GOT3 (cell line): ENCODE results near the gene TNNI3.
A peak's percentile ranks its signal among the peaks of the same experiment; 100 is the strongest.
"Not testable (repeated sequence)": the region's sequence is repeated elsewhere in the genome, so short reads cannot be mapped to it uniquely, and the experiment has no call there.

Source experiments
- DNase-seq: peaks from one replicate; lab custom pipeline; 2025; ENCODE audit warnings: mixed read lengths; lab: John Stamatoyannopoulos, UW

TNNI3 gene

DNA sequence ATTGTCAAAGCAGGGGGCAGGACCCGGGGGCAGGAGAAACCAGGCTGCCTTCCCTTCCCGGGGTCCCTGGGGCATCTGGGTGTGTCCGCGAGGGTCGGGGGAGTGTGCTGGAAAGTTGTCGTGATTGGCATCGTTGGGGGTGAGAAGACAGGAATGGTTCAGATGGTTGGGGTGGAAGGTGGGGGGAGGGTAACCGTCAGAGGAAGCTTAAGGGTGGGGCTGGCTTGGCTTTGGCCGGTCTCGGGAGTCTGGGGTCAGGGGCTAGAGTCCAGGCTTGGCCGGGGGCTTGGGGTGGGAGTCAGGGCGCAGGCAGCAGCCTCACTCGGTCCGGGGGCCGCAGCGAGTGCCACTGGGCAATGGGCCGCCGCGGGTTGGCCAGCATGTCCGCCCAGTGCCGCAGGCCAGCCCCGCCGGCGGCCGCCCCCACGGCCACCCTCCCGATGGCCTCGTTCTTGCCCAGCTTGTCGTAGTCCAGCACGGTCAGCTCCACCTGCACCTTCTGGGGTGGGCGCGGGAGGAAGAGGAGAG lies 15.7 kb upstream of the TNNI3 start:
- DNase-seq: no peak

DNA sequence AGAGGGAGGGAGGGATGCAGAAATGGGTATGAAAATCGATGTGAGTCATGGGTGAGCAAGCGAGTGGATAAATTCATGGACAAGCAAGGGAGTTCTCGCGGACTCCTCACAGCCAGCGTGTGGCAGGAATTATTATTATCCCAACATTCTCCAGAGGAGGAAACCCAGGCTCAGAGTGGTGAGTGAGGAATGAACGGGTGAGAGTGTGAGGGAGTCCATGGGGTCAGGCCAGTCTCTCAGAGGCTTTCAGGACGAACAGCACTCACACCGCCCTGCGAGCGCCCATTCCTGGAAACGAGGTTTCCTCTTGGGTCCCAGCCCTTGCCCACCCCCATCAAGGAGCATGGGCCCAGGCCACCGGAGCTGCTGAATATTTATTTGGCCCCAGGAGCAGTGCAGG lies 15.2 kb upstream of the TNNI3 start:
- DNase-seq: no peak

DNA sequence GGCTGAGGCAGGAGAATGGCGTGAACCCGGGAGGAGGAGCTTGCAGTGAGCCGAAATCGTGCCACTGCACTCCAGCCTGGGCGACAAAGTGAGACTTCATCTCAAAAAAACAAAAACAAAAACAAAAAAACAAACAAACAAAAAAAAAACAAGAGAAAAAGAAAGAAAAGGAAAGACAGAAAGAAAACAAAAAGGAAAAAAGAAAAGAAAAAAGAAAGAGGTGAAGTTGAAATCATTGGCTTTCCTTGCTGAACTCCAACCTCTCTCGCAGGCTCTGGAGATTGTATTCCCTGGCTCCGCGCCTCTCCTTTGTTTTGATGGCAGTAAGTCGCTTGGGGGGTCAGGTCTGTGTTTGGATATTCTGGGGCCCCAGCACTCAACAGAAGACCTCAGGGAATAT lies 14.8 kb upstream of the TNNI3 start:
- DNase-seq: not testable (repeated sequence)

DNA sequence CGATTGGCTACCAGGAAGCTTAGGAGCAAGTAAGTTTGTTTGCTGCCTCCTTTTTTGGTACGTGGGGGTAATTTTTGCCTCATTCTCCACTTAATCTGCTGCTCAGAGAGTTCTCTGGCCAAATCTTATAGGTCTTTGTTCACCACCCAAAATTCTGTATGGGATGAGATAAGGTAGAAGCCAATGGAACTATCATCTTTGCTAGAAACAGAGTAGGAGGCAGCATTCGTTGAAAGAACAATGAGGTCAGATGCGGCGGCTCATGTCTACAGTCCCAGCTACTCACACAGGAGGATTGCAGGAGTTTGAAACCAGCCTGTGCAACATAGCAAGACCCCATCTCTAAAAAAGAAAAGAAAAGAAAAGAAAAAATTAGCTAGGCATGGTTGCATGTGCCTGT lies 13.9 kb upstream of the TNNI3 start:
- DNase-seq: no peak

DNA sequence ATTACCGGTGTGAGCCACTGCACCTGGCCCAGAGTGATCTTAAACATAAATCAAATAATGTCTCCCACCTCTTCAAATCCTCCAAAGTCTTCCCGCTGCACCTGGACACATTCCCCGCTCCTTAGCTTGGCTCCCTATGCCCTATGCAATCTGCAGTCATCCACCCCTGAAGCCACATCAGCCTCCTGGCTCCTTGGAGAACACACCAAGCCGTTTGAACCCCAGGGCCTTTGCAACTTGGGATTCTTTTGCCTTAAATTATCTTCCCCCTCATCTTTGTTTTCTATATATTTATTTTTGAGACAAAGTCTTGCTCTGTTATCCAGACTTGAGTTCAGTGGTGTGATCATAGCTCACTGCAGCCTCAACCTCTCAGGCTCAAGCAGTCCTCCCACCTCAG lies 11.6 kb upstream of the TNNI3 start:
- DNase-seq: no peak

DNA sequence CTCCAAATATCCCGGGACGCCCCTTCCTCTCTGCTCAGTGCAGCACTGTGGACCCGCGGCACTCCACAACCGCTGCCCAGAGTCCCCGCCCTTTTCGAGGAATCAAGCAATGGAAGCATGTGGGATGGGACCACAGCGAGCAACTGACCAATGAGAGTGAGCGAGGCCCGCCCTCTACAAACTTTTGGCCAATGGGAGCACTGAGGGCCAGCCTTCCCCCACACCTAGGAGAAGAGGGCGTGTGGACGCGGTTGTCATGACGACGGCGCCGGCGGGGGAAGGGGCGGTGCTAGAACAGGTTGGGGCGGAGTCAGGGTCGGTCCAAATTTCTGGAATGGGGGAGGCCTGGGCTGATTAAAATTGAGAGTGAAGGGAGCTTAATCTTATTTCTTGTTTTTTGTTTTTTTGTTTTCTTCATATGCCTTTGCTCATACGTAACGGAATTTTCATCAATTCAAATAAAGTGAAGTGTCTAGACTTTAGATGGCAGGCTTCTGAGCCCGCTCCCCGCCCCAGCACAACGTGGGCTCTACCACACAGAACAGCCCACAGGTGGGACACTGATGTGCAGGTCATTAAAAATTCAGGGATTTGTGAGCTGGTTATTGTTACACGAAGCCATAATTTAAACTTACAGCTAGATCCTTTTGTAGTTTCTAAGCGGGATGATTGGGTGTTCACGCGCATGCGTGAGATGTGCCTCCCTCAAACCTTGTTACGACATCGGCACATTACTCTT lies 9.2 kb upstream of the TNNI3 start, which contains the start of gene DNAAF3:
Gene DNAAF3, minus strand, starts transcription at position 84 of the 739 bp plus-strand sequence. CDS start 200 bp downstream, outside the sequence.
- peak; percentile 54 for DNase-seq

DNA sequence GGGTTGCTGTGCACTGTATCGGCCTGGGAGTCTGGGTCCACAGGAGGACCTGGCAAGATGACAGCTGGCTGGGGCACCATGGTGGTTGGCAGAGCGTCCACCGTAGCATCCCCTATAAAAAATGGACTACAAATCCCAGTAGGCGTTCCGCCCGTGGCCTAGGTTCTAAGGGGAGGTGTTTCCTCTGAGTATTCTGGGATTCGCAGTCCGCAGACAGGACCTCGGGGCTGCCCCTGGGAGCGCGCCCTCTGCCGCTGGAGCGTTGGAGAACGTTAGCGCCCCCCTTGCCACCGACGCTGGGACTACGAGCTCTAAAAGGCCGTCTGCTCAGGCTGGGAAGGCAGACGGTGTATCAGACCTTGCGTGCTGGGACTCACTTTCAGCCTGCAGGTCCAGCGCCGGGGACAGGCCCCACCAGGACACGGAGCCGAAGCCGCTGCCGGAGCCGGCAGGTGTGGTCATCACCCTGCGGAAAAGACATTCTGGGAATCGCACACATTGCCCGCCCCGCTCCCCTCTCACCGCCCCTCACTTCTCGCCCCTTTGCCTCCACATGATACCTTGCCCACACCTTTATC lies 8.5 kb upstream of the TNNI3 start:
- no peak for DNase-seq

DNA sequence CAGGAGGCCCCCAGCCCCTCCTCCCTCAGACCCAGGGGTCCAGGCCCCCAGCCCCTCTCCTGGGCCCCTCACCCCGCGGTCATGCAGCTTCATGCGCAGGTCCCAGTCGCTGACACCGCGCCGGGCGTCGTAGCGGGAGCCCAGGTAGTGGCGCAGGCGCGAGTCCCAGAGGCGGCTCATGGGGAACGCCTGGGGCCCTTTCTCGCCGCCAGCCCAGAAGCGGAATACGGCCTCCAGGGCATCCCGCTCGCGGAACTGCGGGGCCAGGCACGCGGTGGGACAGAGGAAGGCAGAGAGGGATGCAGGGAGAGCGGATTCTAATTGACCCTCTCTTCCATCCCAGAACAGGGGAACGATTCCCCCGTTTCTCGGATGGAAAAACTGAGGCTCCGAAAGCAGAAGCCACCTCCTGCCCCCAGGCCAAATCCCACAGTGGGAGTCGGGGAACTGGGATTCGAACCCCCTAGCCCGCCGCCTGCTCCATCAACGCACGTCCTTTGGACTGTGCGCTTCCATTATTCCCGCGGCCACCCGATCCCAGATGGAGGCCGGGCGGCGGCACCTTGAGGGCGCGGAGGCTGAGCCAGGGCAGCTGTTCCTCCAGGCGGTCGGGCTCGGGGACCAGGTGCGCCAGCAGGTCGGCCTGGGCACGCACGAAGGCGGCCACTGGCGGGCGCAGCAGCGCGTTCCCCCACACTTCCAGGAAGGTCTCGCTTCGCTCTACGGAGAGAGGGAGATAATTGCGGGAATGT lies 4.2 kb upstream of the TNNI3 start:
- no peak for DNase-seq

DNA sequence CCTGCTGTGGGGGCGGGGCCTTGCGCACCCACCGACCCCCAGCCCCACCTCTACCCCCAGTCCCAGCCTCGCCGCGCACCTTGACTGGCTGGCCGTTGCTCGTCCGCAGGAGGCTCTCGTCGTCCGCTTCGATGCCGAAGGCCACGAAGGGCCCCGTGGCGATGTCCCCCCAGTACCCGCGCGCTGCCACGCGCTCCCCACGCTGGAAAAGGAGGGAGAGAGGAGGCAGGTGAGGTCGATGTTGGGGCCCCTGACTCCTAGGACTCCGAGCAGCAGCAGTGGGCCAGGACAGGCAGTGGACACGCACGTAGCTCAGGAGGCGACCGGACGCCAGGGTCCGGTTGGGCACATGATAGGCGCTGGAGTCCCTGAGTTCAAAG lies 3.4 kb upstream of the TNNI3 start:
- no peak for DNase-seq

DNA sequence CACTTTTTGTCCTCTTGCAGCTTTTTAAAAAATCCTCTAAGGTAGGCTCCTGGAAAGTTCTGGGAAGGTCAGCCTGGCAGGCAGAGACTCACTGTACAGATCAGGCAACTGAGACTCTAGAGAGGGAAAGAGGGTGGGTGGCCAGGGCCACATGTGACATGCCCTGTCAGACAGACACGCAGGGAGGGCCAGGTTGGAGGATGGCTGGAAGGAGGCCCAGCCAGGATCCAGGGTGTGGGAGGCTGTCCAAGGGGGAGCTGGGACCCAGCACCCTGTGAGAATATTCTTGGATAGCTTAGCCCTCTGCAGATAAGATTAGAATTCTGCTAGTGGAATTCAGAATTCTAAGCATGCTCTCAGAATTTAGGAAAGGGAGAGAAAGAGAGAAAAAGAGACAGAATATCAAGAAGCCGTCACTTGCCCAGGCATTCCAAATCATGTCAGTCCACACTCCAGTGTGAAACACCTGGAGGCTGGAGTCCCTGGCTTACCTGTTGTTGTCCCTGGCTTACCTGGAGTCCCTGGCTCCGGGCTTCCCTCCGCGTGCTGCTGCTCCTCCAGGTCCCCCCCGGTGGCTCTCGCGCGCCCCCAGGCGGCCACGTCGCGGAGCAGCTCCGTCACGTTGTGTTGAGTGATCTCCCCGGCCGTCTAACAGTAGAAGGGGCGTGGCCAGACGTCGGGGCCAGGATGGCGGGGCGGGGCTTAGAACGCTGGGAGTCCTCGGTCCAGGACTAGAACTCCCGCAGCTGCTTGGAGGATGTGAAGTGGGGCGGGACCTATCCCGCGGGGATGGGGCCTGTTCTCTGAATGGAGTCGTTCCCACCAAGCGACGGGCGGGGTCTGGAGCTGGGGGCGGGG lies 2.8 kb upstream of the TNNI3 start:
- peak; percentile 41 for DNase-seq

DNA sequence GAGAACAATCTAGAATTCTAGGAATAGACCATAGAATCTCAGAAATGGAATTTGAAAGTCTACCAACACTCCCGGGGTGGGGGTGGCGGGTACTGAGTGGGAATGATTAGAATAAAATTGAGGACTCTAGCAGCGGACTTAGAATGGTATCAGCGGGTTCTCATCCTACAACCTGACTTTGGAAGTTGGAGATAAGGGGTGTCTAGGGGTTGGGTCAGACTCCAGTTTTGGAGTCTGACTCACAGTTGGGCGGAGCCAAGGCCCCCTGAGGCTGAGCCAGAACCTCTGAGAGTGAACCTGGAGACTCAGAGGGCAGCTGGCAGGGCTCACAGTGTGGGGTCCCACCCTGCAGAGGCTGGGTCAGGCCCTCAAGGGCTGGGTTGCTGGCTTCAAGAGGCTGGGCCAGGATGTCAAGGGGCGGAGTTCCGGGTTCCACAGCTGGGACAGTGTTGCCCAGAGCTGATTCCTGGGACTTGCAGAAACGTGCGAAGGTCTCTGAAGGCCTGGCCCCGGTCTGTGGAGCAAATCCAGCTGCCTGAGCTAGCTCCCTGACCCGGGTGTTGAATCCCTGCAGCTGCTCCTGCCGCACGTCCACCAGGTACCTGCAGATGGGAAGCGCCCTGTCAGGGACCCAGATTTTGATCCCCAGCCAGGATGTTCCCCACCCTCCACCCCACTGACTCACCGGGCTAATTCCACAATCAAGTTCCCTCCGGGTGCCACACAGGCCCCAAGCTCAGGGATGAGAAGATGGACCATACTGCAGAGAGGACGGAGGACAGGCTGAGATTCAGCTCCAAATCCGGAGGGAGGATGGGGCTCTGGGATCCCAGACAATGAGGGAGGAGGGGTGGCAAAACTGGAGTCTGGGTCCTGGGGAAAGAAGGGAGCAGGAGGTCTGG lies 1.6 kb upstream of the TNNI3 start:
- no peak for DNase-seq

DNA sequence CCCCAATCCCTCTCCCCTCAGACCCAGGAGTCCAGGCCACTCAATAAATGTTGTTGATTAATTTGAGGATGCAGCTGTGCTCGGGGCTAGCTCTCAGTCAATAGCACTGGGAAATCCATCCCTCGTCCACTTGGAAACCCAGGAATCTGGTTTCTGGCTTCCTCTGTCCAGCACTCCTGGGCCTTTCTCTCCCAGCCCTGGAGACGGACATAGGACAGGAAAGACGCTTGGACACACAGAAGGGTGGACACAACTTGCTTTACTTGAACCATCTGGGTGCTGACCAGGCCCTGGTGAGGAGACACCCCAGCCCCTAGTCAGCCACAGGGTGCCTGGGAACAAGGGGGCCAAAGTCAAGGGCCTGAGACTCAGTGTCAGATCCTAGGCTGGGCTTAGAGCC lies 891 bp upstream of the TNNI3 start:
- no peak for DNase-seq

DNA sequence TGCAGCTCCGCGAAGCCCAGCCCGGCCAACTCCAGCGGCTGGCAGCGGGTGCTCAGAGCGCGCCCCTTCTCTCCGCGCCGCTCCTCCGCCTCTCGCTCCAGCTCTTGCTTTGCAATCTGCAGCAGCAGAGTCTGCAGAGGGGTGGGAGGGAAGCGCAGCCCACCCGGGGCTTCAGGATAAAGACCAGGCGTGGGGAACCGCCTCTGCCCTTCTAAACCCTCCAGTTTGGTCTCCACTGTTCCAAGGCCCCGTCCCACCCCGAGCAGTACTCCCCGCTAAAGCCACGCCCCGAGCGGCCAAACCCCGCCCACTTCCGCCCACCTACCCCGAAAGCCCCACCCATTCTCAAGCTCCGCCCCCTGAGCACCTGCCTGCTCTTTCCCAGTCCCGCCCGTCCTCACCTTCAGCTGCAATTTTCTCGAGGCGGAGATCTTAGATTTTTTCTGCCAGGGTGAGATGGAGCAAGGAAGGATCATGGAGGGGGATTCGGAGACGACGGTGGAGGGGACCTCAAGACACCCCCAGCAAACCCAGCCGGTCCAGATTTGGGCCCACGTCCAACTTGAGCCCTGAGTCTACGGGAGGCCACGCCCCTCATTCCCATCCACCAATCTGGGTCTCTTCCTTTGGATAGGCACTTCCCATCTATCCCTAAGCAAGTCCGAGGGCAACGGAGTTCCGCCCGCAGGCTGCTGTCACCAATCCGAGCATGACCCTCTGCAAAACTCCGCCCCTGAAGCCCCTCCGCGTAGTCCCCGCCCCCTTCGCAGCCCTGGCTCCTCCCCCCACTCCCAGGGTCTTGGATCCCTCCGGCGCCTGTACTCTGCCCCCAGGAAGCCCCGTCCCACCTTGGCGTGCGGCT lies 1.1 kb downstream of the TNNI3 start:
- no peak for DNase-seq

DNA sequence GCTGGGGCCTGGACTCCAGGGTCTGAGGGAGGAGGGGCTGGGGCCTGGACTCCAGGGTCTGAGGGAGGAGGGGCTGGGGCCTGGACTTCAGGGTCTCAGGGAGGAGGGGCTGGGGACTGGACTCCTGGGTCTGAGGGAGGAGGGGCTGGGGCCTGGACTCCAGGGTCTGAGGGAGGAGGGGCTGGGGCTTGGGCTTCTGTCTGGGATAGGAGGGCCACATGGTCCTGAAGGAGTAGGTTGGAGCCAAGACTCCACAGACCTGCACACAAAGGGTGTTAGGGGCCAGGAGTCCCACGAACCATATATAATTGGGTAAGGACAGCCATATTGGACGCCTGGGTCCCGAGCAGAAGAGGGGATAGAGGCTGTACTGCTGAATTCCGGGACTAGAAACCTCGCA lies 1.7 kb downstream of the TNNI3 start:
- DNase-seq: not testable (repeated sequence)

DNA sequence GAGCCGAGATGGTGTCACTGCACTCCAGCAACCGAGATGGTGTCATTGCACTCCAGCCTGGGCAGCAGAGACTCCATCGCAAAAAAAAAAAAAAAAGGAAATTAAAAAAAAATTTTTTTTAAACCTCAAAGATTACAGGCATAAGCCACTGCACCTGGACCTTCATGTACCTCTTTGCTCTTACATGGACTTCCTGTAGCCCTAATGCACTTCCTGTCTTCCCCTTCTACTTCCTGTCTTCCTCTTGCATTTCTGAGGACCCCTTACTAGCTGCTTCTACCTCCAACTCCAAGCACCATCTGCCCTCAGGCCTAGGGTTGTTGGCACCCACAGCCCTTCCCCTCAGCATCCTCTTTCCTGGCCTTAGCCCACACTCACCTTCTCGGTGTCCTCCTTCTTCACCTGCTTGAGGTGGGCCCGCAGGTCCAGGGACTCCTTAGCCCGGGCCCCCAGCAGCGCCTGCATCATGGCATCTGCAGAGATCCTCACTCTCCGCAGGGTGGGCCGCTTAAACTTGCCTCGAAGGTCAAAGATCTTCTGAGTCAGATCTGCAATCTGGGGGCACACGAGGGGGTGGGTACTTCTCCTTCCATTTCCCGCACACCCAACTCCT lies 3.8 kb downstream of the TNNI3 start:
- no peak for DNase-seq

DNA sequence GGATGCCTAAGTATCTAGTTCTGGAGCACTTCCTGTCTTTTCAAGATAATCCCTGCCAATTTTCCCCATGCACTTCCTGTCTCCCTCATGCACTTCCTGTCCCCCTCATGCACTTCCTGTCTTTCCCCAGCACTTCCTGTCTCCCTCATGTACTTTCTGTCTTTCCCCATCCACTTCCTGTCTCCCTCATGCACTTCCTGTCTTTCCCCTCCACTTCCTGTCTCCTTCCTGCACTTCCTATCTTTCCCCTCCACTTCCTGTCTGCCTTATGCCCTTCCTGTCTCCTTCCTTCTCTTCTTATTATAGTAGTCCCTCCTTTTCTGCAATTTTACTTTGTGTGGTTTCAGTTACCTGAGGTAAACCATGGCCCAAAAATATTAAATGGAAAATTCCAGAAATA lies 5.5 kb downstream of the TNNI3 start:
- DNase-seq: no peak

DNA sequence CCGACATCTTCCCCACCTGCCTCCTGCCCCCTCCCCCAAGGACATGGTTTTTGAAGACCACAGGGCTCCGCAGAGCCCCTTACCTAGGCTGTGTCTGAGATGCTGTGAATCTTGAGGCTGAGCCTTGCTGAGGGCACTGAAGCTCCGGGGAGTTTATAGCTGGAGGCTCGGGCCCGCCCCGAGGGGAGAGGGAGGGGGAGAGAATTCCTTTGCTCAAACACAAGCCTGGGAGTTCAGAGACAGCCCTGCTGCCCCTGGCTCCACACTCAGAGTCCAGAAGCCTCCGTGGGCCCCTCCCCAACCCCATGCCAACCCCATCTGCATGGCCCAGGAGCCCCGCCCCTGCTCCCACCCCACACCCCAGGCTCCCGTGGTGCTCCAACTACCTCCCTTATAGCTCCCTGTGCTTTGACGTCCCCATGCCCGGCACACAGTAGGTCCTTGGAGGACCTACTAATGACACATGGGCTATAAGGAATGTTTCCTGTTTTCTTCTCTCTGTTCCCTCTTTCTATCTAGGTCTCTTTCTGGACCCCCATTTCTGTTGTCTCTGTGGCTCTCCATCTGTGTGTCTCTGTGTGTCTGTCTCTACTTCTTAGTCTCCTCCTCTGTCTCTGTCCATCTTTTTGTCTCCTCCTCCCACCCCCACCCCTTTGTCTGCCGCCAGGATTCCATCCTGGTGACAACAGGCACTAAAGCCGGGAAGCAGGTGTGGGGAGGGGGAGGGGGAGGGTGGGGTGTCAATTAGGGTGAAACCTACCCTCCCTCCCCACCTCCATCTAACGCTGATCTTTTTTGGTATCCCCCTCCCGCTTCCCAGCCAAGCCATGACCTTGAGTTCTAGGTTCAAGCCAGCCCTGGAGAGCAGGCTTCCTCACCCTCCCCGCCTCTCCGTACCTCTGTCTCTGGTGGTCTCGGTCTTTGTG lies 8.2 kb downstream of the TNNI3 start, which contains the start of gene TNNT1:
Gene TNNT1, minus strand, starts transcription at position 129 of the 926 bp plus-strand sequence. CDS start 2,049 bp downstream, outside the sequence.
- no peak for DNase-seq

DNA sequence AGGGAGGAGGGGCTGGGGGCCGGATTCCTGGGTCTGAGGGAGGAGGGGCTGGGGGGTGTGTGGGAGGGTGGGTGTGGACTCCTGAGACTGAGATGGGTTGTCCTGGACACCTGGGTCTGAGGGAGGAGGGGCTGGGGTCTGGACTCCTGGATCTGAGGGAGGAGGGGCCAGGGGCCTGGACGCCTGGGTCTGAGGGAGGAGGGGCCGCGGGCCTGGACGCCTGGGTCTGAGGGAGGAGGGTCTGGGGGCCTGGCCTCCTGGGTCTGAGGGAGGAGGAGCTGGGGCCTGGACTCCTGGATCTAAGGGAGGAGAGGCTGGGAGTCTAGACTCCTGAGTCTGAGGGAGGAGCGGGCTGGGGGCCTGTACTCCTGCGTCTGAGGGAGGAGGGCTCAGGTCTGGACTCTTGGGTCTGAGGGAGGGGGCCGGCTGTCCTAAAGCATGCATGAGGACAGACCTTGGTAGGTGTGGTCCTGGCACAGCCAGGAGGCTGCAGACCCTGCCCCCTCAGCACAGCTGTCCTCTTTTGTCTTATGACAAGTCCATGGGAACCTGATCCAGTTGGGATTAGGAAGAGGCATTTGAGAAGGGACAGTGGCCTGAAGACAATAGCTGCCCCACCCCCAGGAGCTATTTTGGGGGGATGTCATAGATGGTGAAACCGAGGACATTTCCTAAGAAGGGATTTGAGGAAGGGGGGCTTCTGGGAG lies 9.8 kb downstream of the TNNI3 start:
- DNase-seq: no peak
